Sigmoid colon (tissue), 4 donors: Measurements from ENCODE around the gene HHAT.

Experiments used
- CTCF ChIP-seq, 4 experiments: fragments of 450-650 bp in 3 of 4; fragments of 200-600 bp in 1 of 4; IDR thresholded peaks; one replicate each; pipeline ENCODE4 v1.5.1; 2016 to 2019; ENCODE audit warnings: antibody characterized with exemption in 4 of 4, mild to moderate bottlenecking in 3 of 4, moderate library complexity in 2 of 4
- EP300 ChIP-seq, 4 donors: sonication (generic); formaldehyde crosslinking; IDR thresholded peaks; one replicate each; pipeline ENCODE4 v1.6.1; 2017; ENCODE audit warnings: antibody characterized with exemption in 4 of 4
- POLR2A ChIP-seq, 2 donors: fragments of 450-650 bp; IDR thresholded peaks; one replicate each; pipeline ENCODE4 v1.6.1; 2016; ENCODE audit warnings: antibody characterized with exemption in 2 of 2, mild to moderate bottlenecking in 2 of 2, moderate library complexity in 2 of 2
- POLR2AphosphoS5 ChIP-seq, 4 donors: sonication (generic); formaldehyde crosslinking; IDR thresholded peaks; one replicate each; pipeline ENCODE4 v1.6.1; 2017; ENCODE audit warnings: antibody characterized with exemption in 4 of 4

- TF ChIP-seq CTCF (IDR thresholded peaks at IDR 0.05) = no peak
- no peak for TF ChIP-seq EP300 (IDR thresholded peaks at IDR 0.05)
- no peak for TF ChIP-seq POLR2A (IDR thresholded peaks at IDR 0.05)
- TF ChIP-seq POLR2AphosphoS5 (IDR thresholded peaks at IDR 0.05) = no peak
These were observed 323.7 kb downstream of the HHAT start for GRCh38 chr1:210652329-210652954.
